Activated effector memory CD4-positive, alpha-beta T cell treated with anti-CD3 and anti-CD28 coated beads, Interleukin-2, amount 50 U/mL, for 16 hours (primary cell): Measurements from ENCODE around the gene CCDC102A.
"Not testable (repeated sequence)": the region's sequence is repeated elsewhere in the genome, so short reads cannot be mapped to it uniquely, and the experiment has no call there.

Source experiments
- DNase-seq: peaks from one replicate; pipeline ENCODE4 v3.0.0-alpha.2; 2020

Gene CCDC102A

DNA sequence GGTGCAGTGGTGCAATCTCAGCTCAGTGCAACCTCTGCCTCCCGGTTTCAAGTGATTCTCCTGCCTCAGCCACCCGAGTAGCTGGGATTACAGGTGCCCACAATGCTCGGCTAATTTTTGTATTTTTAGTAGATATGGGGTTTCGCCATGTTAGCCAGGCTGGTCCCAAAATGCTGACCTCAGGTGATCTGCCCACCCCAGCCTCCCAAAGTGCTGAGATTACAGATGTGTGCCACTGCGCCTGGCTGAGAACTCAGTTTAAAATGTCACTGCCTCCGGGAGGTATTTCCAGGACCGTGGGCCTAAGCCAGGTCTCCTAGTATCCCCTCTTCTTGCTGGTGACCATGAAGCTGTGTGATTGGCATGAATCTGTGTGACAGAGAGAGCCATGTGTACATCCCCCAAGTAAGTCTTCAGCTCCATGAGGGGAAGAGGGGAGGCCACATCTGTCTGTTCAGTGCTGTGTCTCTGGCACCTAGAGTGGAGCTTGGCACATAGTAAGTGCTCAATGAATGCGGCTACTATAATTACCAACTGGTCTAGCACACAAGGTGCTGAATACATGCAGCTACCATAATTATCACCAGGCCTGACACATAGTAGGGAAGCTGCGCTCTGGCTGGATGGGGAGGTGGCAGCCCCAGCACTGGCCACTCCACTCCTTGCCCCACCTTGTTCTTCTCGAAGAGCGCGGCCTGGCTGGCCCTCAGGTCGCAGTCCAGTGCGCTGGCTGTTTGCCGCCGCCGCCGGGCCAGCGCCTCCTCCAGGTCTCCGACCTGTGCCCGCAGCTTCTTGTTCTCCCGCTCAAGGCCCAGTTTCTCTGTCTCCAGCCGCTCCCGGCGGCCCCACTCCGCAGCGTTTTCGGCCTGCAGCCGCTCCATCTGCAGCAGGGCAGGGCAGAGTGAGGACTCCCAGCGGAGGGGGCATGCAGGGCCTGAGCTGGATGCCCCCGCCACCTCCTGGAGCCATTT lies 18.7 kb downstream of the CCDC102A start:
- DNase-seq, result no peak

DNA sequence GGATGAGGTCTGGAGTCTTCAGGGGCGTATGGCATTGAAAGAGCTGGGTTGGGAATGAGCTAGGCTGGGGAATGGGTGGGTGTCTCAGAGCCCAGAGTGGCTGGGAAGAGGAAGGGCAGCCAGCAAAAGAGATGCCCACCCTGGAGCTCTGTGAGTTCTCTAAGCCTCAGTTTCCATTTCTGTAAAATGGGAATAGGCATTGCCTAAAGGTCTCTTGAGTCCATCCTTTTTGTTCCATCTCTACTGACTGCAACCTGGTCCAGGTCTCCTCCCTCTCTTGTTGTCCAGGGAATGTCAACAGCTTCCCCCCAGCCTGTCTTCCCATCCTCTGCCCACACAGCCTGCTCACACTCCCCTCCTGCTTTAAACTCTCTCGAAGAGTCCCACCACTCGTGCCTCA lies 19.6 kb downstream of the CCDC102A start:
- DNase-seq, result no peak

DNA sequence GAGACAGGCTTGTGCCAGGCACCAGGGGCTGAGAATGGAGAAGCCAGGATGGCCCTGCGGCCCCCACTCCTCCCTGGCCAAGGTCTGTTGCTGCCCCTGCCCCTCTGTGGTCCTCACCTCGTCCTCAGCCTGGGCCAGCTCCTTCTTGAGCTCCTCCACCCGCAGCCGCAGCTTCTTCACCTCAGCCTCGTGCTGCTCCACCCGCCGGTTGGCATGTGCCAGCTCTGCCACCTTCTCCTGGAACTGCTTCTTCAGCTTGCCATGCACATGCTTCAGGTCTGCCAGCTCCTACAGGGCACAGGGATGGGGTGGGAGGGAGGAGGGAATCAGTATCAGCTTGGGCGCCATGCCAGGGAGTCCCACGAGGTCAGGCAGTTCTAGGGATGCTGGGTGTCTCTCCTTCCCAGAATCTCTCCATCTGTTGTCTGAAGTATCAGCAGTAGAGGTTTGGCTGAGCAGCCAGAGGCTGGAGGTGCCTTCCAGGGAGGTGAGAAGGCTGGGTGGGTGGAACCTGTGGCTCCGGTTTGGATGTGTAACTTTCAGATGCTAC lies 20.1 kb downstream of the CCDC102A start:
- no peak for DNase-seq

DNA sequence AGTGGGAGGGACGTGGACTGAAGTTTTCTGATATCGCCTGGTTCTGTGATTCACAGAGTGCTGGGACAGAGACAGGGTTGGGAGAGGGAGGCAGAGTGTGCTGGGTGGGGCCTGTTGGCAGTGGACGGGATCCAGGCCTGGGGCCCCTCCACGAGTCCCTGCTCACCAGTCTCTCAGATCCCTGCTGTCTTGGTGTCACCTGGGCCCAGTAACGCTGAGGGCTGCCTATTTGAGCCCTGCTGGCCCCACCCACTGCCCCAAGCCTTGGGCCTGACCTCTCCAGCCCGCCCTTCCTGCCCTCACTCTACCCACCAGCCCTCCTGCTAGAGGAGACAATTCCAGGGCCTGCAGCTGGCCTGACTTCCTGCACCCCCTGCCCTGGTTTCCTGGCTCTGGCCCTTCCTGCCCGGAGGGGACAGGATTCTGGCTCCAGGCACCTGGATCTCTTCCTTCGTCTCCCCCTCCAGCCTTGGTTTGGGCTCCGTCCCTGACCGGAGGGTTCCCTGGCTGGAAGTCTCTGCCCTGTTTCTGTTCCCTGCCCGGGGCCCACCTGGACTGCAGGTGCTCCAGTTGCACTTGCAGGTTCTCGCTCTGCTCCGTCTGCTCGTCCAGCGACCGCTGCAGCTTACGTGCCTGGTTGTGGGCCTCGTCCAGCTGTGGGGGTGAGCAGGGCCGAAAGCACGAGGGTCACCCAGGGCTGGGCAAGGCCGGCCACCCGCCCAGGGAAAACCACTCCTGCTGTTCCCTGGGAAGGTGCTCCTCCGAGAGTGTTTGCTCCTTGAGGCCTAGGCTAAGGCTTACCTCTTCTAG lies 21.4 kb downstream of the CCDC102A start:
- no peak for DNase-seq

DNA sequence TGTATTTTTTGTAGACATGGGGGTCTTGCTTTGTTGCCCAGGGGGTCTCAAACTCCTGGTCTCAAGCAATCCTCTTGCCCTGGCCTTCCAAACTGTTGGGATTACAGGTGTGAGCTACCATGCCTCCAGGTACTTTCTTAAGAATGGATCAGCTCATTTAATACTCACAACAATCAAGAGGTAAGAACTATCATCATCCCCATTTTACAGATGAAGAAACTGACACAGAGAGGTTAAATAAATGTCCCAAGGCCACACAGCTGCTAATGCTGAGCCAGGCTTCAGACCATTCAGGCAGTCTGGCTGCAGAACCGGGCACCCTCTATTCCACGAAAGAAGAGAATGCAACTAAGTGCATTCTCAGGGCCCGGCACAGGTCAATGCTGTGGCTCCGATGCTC lies 22.0 kb downstream of the CCDC102A start:
- no peak for DNase-seq

DNA sequence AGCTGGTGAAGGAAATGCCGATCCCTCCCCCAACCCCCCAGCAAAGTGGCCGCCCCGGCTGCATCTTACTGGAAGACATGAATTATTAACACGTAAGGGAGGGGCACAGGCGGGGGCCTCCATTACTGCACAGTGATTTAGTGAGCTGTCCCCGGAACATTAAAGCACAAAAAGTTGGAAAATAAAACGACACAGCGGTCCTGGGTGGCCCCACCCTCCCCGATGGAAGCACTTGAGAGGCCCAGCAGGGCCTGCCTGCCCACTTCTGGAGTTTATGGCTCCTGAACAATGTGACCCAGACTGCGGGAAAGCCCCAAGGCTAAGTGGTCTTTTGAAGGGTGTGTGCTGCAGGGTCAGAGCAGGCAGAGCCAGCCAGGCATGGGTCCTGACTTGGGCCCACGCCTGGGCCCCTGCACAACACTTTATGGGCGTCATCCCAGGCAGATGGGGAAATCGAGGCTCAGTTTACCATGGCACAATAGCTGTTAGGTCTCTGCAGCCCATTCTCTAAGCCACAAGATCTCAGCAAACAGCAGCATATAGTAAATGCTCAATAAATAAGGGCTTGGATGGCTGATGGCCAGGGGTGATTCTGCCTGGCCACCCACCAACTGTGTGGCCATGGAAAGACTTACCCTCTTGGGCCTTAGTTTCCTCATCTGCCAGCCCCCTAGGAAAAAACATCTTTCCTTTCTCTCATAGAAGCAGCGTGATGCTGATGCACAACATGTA lies 22.8 kb downstream of the CCDC102A start:
- no peak for DNase-seq

DNA sequence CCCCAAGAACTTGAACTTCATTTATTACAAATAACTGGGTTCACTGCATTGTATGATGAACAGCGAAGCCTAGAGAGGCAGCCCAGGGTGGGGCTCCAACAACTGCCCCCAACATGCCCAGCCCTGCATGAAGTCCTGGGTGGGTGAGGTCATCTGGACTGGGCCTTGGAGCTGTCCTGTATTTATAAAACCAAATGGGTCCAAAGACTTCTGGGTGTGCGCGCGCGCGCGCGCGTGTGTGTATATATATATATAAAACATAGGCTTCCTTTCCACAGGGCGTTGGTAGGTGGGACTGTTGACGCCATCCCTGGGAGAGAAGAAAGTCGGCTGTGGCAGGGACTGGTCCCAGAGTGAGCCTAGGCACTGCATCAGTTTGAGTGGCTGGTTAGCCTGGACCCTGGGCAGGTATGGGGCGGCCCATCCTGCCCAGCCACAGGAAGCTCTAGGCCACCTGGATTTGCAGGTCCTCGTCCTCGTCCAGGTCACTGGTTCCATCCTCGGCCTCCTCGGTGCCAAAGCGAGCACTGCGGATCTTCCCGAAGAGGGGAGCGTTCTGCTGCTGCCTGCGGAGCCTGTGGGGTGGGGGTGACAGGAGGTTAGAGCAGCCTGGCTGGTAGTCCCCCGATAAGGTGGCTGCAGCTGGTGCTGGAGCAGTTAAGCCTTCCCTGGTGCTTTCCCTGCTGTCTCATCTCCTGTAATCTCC lies 23.9 kb downstream of the CCDC102A start:
- no peak for DNase-seq

DNA sequence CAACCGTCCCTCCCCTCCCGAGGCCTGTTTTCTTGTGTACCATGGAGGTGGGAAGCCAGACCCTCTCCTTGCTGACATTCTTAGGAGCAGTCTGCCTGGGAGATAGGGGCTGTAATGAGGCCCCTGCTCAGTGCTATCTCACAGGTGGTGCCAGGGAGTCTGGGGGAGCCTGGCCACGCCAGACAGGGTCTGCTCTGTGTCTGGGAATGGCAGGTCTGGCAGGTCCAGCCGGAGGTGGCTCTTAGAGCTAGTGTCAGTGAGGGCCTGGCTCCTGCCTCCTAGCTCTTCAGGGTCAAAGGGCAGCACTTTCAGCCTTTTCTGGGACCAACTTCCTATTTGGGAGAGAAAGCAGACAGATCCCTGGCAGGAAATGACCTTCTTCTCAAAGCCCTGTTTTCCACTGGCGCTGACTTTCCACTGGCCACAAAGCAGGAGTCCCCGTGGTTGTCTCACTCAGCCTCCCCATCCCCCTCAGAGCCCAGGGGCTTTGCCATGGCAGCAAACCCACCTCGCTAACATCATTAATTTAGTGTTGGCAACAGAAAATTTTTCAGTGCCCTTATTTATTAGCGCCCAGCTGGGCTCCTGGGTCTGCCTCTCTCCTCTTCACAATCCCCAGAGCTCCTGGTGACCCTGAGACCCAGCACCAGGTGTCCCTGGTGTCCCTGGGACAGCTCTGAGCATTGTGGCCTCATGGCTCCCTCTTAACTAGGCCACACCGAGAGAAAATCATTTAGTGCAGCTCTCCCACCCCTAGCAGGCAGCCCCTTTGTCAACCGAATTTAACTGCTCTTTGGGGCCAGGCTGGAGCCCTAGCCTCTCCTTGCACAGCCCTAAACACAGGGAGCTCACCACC lies 26.1 kb downstream of the CCDC102A start:
- no peak for DNase-seq

DNA sequence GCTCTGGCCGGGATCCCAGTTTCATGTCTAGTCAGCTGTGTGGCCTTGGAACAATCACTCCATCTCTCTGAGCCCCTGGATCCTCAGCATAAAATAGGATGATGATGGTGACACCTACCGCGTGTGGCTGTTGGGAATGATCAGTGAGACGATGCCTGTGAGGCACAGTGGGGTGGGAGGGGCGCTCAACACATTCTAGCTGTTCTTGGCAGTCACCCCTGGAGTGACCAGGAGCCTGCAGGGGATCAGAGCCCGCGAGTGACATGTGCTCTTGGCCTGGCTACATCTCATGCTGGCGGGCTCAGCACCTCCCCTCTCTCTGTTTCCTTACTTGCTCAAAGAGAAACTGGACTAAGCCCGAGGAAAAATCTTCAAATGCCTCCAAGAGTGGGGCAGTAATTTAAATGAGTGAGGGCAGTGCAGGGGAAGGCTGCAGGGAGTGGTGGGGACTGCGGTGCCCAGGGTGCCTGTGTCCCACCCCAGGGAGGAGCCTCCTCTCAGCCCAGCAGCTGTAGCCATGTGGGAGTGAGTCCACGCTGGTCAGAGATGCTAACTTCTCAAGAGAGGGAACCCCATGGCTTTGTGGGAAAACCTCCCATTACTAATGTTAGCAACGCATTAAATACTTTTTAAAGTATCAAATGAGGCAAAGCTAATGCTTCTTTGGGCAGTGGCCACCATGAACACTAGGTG lies 27.0 kb downstream of the CCDC102A start:
- no peak for DNase-seq

DNA sequence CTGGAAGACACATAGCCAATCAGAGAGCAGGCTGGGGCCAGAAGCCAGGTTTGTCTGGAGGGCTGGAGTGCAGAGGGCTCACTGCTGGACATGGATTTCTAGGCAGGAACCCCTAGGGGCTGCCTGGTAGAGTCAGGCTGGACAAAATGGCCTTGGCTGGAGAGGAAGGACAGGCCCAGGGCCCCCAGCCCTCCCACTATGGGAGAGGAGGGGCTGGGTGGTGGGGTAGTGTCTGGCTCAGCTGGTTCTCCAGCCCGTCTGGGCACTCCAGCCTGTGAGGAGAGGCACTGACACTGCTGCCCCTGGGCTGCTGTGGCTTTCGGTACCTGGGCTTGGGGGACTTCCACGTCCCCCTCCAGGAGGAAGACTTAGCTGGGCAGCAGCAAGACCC lies 28.3 kb downstream of the CCDC102A start:
- DNase-seq, result no peak

DNA sequence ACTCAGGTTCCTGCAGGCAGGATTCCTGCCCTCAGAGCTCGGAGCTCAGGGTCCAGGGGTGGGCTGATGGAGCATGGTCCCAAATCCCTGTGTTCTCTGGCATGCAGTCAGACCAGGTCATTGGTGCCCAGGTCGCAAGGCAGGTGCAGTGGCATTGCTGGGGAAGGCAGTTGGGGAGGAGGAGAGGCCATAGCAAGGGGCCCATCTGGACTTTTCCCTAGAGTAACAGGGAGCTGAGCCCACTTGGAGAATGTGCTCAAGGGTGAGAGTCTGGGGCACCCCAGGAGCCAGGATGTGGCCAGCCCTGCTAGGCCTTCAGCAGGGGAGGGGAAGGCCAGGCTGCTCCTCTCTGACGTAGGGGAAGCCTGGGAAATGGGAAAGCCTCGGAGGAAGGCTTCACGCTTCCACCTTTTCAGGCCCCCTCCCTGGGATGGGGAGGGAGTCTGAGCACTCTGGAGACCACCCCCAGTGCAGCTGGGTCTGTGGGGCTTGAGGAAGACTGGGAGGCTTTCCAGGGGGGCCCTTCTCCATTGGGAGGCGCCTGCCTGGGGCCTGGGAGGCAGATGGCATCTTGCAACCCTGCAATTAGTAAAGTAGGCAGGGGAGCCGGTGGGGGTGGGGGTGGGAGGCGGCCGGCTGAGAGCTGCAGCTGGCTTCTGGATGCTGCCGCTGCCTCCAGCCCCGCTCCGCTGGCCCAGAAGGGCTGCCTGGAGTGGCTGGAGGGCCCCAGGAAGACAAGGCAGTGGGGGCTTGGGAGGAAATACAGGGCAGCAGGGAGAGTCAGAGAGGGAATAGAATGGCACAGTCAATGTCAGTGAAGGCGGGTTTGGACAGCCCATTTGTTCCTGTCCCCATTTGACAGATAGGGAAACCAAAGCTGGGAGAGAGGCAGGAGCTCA lies 29.0 kb downstream of the CCDC102A start:
- DNase-seq, result no peak

DNA sequence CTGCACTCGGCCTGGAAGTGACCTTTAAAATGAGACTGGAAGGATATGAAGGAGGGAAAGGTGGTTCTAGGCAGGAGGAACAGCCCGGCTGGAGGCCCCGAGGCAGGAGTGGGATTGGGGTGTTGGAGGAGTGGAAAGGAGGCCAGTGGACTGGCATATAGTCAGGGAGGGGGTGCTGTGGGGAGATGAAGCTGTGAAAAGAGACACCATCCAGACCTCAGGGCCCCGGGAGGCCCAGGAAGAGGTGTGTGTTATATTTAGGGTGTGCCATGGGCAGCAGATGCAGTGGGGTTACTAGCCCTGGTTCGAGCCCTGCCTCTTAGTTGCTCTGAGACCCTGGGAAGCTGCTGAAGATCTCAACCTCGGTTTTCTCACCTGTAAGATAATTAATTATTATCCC lies 31.2 kb downstream of the CCDC102A start:
- no peak for DNase-seq

DNA sequence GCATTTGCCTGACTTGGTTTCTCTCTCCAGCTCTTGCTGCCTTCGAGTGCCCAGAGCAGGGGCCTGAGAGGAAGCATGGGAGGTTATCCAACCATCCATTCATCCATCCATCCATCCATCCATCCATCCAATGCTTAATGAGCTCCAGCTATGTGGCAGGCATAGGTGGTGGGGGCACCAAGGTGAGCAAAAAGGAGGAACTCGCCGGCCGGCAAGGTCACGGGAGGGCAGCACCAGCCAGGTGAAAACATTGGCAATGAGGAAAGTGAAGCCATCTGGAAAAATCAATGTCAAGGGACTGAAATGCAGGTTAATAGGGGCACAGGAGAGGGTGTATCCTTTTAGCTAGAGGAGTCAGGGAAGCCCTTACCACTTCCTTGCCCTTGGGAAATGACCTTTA lies 31.9 kb downstream of the CCDC102A start:
- no peak for DNase-seq

DNA sequence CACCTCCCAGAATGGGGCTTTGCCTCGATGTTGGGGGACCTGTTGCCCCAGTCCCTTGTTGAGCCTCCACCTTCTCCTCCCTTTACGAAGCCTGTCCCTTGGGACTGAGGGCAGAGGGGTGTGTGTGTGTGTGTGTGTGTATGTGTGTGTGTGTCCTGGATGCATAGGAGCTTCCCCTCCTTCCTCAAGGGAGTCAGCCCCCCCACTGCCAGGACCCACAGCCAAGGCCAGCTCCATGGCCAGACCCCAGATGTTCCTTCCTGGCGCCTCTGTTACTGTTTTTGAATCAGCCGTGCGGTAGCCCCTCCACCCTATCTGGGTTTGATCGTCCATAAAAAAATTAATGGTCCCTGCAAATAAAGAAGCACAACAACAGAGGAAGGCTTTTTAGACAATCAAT lies 32.4 kb downstream of the CCDC102A start:
- no peak for DNase-seq

DNA sequence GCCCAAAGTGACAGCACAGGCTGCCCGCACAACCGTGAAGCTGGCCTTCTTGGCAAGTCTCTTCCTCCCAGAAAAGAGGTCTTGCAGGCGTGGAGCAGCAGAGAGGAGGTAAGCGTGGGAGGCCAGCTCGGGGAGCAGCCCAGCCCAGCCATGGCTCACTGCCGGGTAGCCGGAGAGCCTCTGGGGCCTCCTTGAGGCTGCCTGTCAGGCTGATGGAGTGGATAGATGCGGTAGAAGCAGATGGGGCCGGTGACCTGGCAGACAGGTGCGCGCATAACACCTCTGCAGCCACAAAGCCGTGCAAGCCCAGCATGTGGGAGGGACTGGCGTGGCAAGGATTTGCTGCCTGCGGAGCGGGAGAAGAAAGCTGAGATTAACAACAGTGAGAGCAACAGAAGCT lies 33.0 kb downstream of the CCDC102A start:
- DNase-seq, result no peak

DNA sequence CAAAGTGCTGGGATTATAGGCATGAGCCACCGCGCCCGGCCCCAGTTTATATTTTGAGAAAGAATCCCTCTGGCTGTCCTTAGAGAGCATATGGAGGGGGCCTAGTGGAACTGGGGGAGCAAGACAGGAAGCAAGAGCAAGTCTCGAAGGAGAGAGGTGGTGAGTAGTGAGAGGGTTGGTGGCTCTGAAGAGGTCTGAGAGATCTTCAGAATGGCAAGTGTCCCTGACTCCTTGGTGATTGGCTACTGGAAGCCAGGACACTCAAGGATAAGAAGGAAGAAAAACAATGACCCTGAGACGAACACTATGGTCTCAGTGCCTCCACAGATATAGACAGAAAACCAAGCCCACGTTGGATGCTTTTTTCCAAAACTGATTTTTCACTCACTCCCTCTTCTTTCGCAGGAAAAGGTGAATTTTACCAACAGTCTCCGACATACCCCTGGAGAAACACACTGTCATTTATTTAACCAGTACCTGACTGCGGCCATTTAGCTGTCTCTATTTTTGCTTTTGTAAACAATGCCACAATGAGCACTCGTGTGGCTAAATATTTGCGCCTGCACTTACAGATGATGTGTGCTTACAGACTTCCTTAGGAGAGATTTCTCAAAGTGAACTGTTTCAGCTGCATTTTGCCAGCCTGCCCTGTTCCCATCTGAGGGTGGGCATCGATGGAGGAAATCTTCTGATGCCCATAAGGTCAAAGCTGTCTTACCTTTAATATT lies 34.2 kb downstream of the CCDC102A start:
- DNase-seq, result no peak

DNA sequence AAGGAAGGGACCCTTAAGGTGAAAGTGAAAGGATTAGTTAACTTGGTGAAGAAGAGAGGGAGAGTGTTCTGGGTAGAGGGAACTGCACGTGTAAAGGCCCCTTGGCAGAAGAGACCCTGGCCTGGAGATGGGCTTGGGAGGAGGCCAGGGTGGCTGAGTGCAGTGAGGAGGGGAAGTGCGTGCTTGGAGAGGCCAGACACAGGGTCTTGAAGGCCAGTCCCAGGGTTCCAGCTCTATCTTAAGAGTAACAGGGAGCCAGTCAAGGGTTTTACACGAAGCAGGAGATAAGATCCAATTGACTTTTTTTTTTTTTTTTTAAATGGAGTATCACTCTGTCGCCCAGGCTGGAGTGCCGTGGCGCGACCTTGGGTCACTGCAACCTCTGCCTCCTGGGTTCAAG lies 34.9 kb downstream of the CCDC102A start:
- no peak for DNase-seq

DNA sequence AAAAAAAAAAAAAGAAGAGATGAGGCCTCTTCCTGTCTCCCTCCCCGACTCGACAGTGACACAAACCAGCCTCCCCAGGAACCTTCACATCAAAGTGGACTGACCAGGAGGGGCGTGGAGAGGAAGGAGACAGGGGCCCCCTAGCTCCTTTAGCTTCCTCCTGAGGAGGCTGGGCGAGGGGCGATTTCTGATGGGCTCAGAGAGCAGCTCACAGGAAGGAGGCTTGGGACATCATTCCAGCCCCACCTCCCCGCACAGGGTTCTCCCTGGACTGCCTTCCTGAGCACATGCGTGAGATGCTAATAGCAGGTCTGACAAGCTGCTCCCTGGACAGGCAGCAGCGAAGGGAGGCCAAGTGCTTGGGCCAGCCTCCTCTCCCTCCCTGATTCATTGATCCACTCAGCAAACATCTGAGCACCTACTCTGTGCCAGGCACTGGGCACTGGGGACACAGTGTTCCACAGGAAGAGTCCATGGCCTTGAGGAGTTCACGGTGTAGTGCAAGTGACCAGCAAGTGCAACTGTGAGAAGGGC lies 35.7 kb downstream of the CCDC102A start:
- no peak for DNase-seq

DNA sequence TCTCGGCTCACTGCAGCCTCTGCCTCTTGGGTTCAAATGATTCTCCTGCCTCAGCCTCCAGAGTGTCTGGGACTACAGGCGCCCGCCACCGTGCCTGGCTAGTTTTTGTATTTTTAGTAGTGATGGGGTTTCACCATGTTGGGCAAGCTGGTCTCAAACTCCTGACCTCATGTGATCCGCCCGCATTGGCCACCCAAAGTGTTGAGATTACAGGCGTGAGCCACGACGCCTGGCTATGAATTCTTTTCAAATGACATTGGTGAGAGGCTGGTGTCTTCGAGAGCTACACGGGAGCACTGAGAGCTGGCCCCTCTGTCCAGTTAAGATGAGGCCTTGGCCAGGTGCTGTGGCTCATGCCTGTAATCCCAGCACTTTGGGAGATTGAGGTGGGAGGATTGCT lies 36.4 kb downstream of the CCDC102A start:
- not testable (repeated sequence) for DNase-seq
